Skin epidermis (tissue), 12 donors: Measurements from ENCODE around the gene KLHL2.
"Not testable (repeated sequence)": the region's sequence is repeated elsewhere in the genome, so short reads cannot be mapped to it uniquely, and the experiment has no call there.

Experiments
- H3K27ac ChIP-seq, 21 experiments: fragments of 200-600 bp; sonication (generic) in 11 of 21; one replicate each; pipeline ENCODE4 v1.5.0; 2020; ENCODE audit warnings: mild to moderate bottlenecking in 3 of 21, inconsistent platforms in 2 of 21, moderate library complexity in 2 of 21
- H3K4me3 ChIP-seq, 7 experiments: fragments of 200-600 bp; sonication (generic) in 2 of 7; one replicate each; pipeline ENCODE4 v1.5.0; 2020; ENCODE audit warnings: inconsistent platforms in 2 of 7, mild to moderate bottlenecking in 2 of 7, moderate library complexity in 1 of 7

KLHL2 gene

GRCh38 chr4:165275357-165275756 is 68.0 kb downstream of the KLHL2 start:
- H3K27ac ChIP-seq, H3K4me3 ChIP-seq: not testable (repeated sequence)

GRCh38 chr4:165279531-165279930 is 72.2 kb downstream of the KLHL2 start:
- H3K27ac ChIP-seq, H3K4me3 ChIP-seq: not testable (repeated sequence)

GRCh38 chr4:165284697-165285096 is 77.3 kb downstream of the KLHL2 start:
- H3K4me3 ChIP-seq, H3K27ac ChIP-seq: not testable (repeated sequence)

- H3K4me3 ChIP-seq = not testable (repeated sequence)
- H3K27ac ChIP-seq = peak overlapping the region in 1 of 21 experiments; percentile 30
Measured at GRCh38 chr4:165286619-165287340, 79.4 kb downstream of the KLHL2 start.

DNA sequence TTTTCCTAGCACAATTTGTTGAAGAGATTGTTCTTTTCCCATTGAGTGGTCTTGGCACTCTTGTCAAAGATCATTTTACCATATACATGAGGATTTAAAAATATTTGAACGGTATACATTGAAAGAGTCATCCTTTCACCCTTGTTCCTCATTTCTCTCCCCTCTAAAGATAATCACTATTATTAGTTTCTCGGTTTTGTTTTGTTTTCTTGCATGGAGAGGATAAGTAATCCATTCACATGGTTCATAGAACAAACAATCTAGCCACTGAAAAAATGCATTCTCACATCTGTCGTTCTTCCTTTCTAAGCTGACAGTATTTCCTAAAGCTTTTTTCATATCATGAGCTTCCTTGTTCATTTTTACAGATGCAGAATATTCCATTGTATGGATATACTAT is 80.9 kb downstream of the KLHL2 start:
- Histone ChIP-seq H3K27ac (no peak overlapping the region), H3K4me3 (no peak overlapping the region)

GRCh38 chr4:165288639-165289422 is 81.5 kb downstream of the KLHL2 start:
- H3K4me3 ChIP-seq = no peak overlapping the region
- H3K27ac ChIP-seq = no peak overlapping the region

DNA sequence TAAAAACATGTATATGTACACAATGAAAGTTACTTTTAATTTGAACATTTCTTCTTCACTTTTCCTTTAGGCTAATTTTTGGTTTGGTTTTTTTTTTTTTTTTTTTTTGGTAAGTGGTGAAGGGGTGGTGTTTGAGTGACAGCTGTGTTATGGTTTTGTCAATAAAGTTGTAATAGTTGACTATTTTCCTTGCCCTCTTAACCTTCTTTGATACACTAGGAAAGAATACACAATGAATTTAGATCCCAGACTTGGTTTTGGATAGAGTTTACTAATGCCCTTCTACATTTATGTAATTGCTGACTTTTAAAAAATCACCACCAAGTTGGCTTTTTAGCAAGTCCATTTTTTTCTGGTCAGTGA is 82.0 kb downstream of the KLHL2 start:
- H3K4me3 ChIP-seq = no peak overlapping the region
- no peak overlapping the region for H3K27ac ChIP-seq

- no peak overlapping the region for H3K27ac ChIP-seq
- no peak overlapping the region for H3K4me3 ChIP-seq
Measured at GRCh38 chr4:165293061-165293460, 85.7 kb downstream of the KLHL2 start.

GRCh38 chr4:165293927-165294649 is 86.7 kb downstream of the KLHL2 start:
- H3K4me3 ChIP-seq = no peak overlapping the region
- no peak overlapping the region for H3K27ac ChIP-seq

DNA sequence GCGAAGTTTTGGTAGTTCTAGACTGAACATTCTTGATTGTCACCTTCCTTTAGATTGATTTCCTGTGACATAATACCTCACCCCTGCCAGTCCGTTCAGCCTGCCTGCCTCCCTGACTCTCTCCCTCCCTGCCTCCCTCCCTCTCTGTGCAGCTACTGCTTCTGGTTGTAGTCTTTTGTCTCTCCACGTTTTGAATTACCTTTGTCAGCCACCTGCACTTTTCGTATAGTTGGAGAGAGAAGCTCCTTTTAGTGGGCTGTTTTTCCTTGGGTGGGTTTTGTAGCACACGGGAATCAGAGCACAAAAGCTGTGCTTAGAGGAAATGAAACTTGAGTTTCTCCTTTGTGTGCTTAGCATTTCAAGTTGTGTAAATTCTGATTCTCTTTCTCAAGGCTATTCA is 87.5 kb downstream of the KLHL2 start:
- Histone ChIP-seq H3K27ac (peak overlapping the region in 2 of 21 experiments; percentile 33 to 43), H3K4me3 (no peak overlapping the region)

DNA sequence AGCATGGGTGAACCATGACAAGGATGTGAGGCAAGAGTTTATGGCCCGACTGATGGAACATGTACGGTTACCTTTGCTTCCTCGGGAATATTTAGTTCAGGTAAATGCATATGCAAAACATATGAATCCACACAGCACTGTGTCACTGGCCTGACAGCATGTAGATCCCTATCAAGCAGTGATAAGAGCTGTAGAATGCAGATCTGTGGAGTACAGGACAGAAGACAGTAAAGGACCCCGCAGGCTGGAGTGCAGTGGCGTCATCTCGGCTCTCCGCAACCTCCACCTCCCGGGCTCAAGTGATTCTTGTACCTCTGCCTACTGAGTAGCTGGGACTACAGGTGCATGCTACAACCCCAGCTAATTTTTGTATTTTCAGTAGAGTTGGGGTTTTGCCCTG is 90.3 kb downstream of the KLHL2 start:
- Histone ChIP-seq H3K4me3 (no peak overlapping the region), H3K27ac (no peak overlapping the region)

DNA sequence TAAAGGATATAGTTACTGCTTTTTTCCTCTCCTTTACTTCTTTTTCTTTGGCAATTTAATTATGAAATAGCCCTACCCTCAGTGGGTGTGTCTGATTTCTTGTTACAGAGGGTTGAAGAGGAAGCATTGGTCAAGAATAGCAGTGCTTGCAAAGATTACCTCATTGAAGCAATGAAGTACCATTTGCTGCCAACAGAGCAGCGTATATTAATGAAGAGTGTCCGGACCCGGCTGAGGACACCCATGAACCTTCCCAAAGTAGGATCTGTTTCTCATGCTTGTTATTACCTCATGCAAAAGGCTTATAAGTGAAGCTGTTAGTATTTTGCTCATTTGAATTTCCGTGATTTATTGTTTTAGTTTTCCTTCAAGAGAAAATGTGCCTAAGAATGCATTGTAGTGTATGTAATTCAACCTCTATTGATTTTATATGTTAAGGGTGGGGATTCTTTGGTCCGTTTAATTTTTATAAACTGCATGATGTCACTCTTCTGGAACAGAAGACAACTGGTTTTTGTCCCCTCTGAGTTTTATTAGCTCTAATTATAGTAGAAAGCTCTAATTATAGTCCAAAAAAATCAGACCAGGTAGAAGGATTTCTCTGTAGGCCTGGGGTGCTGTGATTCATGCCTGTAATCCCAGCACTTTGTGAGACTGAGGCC is 92.2 kb downstream of the KLHL2 start:
- no peak overlapping the region for H3K4me3 ChIP-seq
- no peak overlapping the region for H3K27ac ChIP-seq

- Histone ChIP-seq H3K4me3 (no peak overlapping the region), H3K27ac (peak overlapping the region in 1 of 21 experiments; percentile 11)
Measured at GRCh38 chr4:165301833-165302232, 94.5 kb downstream of the KLHL2 start.

- no peak overlapping the region for H3K4me3 ChIP-seq
Measured at GRCh38 chr4:165302658-165303057, 95.3 kb downstream of the KLHL2 start.

GRCh38 chr4:165308166-165308565 is 100.8 kb downstream of the KLHL2 start:
- H3K27ac ChIP-seq = peak overlapping the region in 4 of 21 experiments; percentile 8 to 46 (median 28)
- H3K4me3 ChIP-seq = no peak overlapping the region

More at GRCh38 chr4:165302658-165303057, 95.3 kb downstream of the KLHL2 start:
- no peak overlapping the region for H3K27ac ChIP-seq

- H3K27ac ChIP-seq = peak overlapping the region in 4 of 21 experiments; percentile 18 to 50 (median 42)
- H3K4me3 ChIP-seq = no peak overlapping the region
Measured at GRCh38 chr4:165308606-165309005, 101.2 kb downstream of the KLHL2 start.

DNA sequence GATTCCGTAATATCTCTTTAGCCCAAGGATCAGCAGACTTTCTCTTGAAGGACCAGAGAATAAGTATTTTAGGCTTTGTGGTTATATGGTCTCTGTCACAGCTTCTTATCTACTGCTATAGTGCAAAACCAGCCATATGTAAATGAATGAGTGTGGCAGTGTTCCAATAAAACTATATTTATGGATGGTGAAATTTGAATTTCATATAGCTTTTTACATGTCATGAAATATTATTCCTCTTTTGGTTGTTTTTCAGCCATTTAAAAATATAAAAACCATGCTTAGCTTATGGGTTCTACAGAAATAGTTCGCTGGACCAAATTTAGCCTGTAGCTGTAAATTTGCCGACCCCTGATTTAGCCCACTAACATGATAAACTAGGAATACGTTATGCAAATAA is 102.1 kb downstream of the KLHL2 start:
- H3K27ac ChIP-seq = no peak overlapping the region
- H3K4me3 ChIP-seq = no peak overlapping the region

DNA sequence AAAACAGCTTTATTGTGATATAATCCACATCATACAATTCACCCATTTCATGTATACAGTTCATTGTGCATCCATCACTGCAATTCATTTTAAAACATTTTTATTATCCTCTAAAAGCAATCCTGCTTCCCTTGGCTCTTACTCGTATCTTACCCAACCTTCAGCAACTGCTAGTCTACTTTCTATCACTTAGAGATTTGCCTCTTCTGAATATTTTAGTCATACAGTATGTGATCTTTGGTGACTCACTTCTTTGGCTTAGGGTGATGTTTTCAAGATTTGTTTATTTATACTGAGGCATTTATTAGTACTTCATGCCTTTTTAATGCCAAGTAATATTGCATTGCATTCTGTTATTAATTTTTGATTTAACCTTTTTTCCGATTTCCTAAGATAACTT is 105.1 kb downstream of the KLHL2 start:
- Histone ChIP-seq H3K27ac (no peak overlapping the region), H3K4me3 (no peak overlapping the region)

DNA sequence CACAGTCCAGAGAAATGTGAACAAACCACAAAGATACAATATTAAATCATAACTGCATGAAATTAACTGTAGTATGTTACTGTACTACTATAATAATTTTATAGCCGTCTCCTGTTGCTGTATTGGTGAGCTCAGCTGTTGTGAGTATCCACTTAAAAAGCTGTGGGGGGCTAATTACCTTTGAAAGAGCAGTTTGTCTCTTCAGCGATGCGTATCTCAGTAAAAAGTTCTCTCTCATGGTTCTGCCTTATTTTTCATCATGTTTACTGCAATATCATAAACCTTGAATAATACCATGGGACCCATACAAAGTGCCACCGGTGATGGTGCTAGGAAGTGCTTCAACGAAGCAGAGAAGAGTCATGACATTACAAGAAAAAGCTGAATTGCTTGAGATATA is 111.7 kb downstream of the KLHL2 start:
- no peak overlapping the region for H3K27ac ChIP-seq

GRCh38 chr4:165319509-165319908 is 112.1 kb downstream of the KLHL2 start:
- Histone ChIP-seq H3K27ac (no peak overlapping the region), H3K4me3 (no peak overlapping the region)

More for the DNA sequence above, 111.7 kb downstream of the KLHL2 start:
- no peak overlapping the region for H3K4me3 ChIP-seq
